Measurements from ENCODE around the gene DCLK3. TPM values are rescaled to one million over a fixed set of nuclear protein-coding genes. Genes with fewer than 3 reads are reported as not detected.

DCLK3 gene
- total RNA-seq, 4 donors from 2014 or later: 0.09 to 0.47 (median 0.12) TPM; not detected in 1

DNA sequence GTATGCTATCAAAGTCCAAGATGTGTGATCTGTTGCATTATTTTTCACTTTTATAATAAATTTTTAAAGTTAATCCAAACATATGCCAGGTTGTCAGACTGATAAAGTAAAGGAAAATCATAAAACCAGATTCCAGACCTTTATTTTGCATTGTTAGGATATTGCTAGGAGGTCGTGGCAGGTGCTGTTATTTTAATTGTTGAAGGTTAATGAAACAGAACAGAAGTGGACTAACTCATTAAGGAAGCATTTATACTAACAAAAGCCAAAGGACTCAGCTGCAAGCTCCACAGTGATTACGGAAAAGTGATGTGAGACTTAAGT, 63.1 kb downstream of the DCLK3 start:
- ATAC-seq (ENCODE audit: low FRiP score) (no peak), DNase-seq (ENCODE audit: low spot score) (no peak)
- TF ChIP-seq, protein P1, sequence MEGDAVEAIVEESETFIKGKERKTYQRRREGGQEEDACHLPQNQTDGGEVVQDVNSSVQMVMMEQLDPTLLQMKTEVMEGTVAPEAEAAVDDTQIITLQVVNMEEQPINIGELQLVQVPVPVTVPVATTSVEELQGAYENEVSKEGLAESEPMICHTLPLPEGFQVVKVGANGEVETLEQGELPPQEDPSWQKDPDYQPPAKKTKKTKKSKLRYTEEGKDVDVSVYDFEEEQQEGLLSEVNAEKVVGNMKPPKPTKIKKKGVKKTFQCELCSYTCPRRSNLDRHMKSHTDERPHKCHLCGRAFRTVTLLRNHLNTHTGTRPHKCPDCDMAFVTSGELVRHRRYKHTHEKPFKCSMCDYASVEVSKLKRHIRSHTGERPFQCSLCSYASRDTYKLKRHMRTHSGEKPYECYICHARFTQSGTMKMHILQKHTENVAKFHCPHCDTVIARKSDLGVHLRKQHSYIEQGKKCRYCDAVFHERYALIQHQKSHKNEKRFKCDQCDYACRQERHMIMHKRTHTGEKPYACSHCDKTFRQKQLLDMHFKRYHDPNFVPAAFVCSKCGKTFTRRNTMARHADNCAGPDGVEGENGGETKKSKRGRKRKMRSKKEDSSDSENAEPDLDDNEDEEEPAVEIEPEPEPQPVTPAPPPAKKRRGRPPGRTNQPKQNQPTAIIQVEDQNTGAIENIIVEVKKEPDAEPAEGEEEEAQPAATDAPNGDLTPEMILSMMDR (IDR thresholded peaks at IDR 0.05): no peak

DNA sequence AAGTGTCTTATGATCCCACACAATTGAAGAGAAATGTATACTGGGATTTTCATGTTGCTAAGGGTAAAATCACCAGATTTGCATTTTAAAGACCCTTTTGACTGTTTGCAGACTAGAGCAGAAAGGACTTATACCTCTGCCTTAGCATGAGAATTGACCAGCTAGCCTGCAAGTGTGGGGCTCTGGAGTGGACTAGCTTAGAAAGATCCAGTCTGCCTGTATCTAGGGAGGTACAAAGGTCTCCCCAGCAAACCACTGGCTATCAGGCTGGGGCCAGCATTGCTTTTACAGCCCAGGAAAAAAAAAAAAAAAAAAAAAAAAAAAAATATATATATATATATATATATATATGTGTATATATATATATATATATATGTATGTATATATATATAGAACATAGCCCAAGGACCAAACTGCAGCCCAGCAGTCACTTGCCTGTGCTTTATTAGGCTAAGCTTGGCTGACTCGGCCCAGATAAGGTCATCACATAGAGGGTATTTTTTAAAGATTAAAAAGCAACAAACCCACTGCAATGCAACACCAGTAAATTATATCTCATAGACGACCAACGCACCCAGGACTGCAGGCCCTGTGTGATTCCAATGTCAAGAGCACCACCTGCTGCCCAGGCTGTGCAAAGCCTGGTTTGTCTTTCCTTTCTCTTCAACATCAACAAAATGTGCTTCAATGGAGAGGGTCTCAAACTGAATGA, 63.7 kb downstream of the DCLK3 start:
- DNase-seq (ENCODE audit: low spot score) (no peak), ATAC-seq (ENCODE audit: low FRiP score) (peak; percentile 77)
- TF ChIP-seq, protein P1 (IDR thresholded peaks at IDR 0.05): peak in 2 of 3 donors; percentile 9 to 27

DNA sequence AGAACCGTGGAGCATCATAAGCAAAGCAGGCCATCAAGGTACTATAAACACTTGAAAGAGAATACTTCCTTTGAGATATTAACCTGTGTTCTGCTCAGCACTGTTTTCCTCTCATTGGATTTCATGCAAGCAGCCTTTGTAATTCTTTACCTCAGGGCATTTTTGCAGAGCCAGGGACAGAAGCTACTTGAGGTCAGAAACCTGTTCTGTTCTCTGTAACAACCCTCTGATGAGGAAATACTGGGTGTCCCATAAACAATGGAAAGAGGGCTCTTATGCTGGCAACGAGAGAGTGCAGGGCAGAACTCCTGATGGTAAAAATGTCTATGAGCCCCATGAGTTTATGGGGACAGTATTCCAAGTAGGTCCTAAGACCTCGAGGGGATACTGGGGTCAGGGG, 66.0 kb downstream of the DCLK3 start:
- TF ChIP-seq, protein P1 (IDR thresholded peaks at IDR 0.05): no peak
- ATAC-seq (ENCODE audit: low FRiP score) (no peak), DNase-seq (ENCODE audit: low spot score) (no peak)

DNA sequence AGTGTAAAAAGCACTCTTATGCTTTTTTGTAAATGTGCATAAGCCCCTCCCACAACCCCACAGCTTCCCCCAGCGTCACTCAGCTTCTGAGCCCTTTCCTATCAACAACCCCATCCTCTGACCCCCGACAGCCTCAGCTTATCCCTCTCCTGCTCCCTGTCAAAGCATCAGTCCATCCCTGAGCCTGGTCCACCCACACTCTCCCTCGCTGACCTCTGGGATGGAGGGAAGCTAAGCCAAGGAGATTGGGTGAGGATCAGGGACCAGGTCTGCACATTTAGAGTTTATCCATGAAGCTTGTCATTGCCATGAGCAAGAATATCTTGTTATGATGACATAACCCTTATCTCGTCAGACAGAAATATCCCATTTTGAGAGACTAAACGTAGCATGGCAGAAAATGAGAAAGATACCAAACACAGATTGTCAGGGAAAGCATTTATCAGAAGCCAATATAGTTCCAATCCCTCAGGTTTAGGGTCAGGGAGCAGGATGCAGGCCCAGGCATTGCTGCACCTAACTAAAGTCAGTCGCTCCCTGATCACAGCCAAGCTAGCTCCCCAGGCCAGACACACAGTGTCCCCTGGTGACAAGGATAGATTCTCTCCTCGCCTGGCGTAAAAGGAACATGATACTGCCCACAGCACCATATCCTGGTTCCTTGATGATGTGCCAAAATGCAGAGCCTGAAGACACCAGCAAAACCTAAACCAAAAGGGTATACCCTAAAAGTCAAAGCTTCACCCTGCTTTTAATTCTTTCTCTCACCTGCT, 66.9 kb downstream of the DCLK3 start:
- ATAC-seq (ENCODE audit: low FRiP score): no peak
- no peak for DNase-seq (ENCODE audit: low spot score)
- TF ChIP-seq, protein P1 (IDR thresholded peaks at IDR 0.05): no peak

DNA sequence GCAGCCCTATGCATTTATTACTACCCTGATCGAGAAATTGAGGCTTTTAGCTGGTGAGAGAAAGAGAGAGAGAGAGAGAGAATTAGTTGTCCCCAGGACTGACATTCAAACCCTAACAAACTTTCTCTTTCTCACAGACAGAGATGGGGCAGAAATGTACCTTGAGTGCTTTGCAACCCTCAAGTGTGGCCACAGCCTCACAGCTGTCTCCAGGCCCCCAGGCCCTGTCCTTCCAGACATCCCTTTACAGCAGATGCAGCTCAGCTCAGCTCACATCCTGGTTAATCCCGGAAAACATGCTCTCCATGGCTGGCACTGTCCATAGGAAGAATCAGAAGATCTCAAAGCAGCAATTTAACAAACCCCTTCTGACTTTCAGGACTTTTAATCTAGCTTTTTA, 67.6 kb downstream of the DCLK3 start:
- DNase-seq (ENCODE audit: low spot score): no peak
- ATAC-seq (ENCODE audit: low FRiP score): no peak
- TF ChIP-seq, protein P1 (IDR thresholded peaks at IDR 0.05): no peak

DNA sequence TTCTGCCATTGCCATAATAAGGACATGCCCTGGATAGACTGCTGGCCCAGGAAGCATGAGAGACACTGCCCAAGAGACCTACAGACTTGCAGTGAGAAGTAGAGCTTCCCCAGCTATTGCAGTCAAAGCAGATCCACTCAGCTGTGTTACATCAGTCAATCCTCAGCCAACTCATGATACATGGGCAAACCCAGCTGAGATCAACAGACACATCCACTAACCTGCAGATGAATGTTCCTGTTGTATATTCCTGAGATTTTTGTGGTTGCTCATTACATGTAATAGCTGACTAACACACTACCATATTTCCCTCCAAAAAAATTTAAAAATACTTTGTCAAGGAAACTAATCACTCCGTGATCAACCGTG, 68.6 kb downstream of the DCLK3 start:
- TF ChIP-seq, protein P1 (IDR thresholded peaks at IDR 0.05): no peak
- no peak for ATAC-seq (ENCODE audit: low FRiP score)
- DNase-seq (ENCODE audit: low spot score): no peak
